GM23338 (cell line): ENCODE data around the gene BTNL2. TPM values are rescaled to one million over a fixed set of nuclear protein-coding genes. Genes with fewer than 3 reads are reported as not detected.

ENCODE experiments used
- ATAC-seq: fragments of 200-7000 bp; cut with Tn5 transposase; 3 replicates; pipeline ENCODE4 v1.9.1; 2020
- DNase-seq: peaks from one replicate; pipeline ENCODE4 v3.0.0-alpha.2; 2015; ENCODE audit warnings: low spot score
- H2AFZ ChIP-seq: fragments of 200-600 bp; sonication (generic); 2 replicates; pipeline ENCODE4 v1.8.0; 2016; ENCODE audit warnings: antibody characterized with exemption, mild to moderate bottlenecking, moderate library complexity
- H3F3A ChIP-seq: fragments of 200-600 bp; sonication (generic); replicated peaks from 2 replicates; pipeline ENCODE4 v1.8.0; 2017; ENCODE audit warnings: antibody characterized with exemption, mixed run types, low read depth
- H3K27ac ChIP-seq: fragments of 200-600 bp; sonication (generic); 2 replicates; pipeline ENCODE4 v1.6.1; 2016; ENCODE audit warnings: low read depth
- H3K27me3 ChIP-seq: fragments of 200-600 bp; sonication (generic); 2 replicates; pipeline ENCODE4 v1.8.0; 2016; ENCODE audit warnings: mild to moderate bottlenecking, mixed run types, moderate library complexity; ENCODE audit not compliant: insufficient read depth
- H3K36me3 ChIP-seq: fragments of 200-600 bp; sonication (generic); 2 replicates; pipeline ENCODE4 v1.8.0; 2016; ENCODE audit warnings: mild to moderate bottlenecking; ENCODE audit not compliant: insufficient read depth
- H3K4me1 ChIP-seq: fragments of 200-600 bp; sonication (generic); 2 replicates; pipeline ENCODE4 v1.8.0; 2016; ENCODE audit warnings: mild to moderate bottlenecking, moderate library complexity; ENCODE audit not compliant: insufficient read depth
- H3K4me2 ChIP-seq: fragments of 200-600 bp; sonication (generic); 2 replicates; pipeline ENCODE4 v1.7.1; 2017; ENCODE audit warnings: mixed run types
- H3K4me3 ChIP-seq: fragments of 200-600 bp; sonication (generic); 2 replicates; pipeline ENCODE4 v1.6.1; 2016; ENCODE audit warnings: mixed run types
- H3K79me2 ChIP-seq: fragments of 200-600 bp; sonication (generic); replicated peaks from 2 replicates; pipeline ENCODE4 v1.8.0; 2017; ENCODE audit warnings: mild to moderate bottlenecking; ENCODE audit not compliant: insufficient read depth
- H3K9me2 ChIP-seq: fragments of 200-600 bp; sonication (generic); 2 replicates; pipeline ENCODE4 v1.8.0; 2017; ENCODE audit not compliant: insufficient read depth
- H4K20me1 ChIP-seq: fragments of 200-600 bp; sonication (generic); replicated peaks from 2 replicates; pipeline ENCODE4 v1.8.0; 2017; ENCODE audit warnings: mild to moderate bottlenecking; ENCODE audit not compliant: insufficient read depth
- H3K27ac Mint-ChIP-seq: 2 replicates; pipeline ENCODE4 v1.8.0; 2020; ENCODE audit warnings: inconsistent platforms, mild to moderate bottlenecking, moderate library complexity, mixed read lengths
- H3K27me3 Mint-ChIP-seq: 3 replicates; pipeline ENCODE4 v1.8.0; 2022; ENCODE audit warnings: low read depth, mild to moderate bottlenecking, moderate library complexity, mixed read lengths, inconsistent platforms; ENCODE audit not compliant: insufficient read depth, poor library complexity
- H3K36me3 Mint-ChIP-seq: 3 replicates; pipeline ENCODE4 v1.8.0; 2021; ENCODE audit warnings: low read depth, mild to moderate bottlenecking, inconsistent platforms, moderate library complexity, mixed read lengths
- H3K4me1 Mint-ChIP-seq: 3 replicates; pipeline ENCODE4 v1.8.0; 2020; ENCODE audit warnings: mild to moderate bottlenecking, inconsistent platforms, mixed read lengths
- H3K4me3 Mint-ChIP-seq: 3 replicates; pipeline ENCODE4 v1.8.0; 2021; ENCODE audit warnings: moderate library complexity, mild to moderate bottlenecking, inconsistent platforms, mixed read lengths
- H3K9me3 Mint-ChIP-seq: 3 replicates; pipeline ENCODE4 v1.8.0; 2020; ENCODE audit warnings: moderate library complexity, mild to moderate bottlenecking, inconsistent platforms, mixed read lengths
- CREB1 ChIP-seq: fragments of 250-450 bp; sonication (Bioruptor Pico); IDR thresholded peaks from 2 replicates; pipeline ENCODE4 v1.5.0; 2020; ENCODE audit warnings: low read depth, mild to moderate bottlenecking, moderate library complexity
- JUNB ChIP-seq: IDR thresholded peaks from one replicate; pipeline ENCODE4 v1.6.1; 2016; ENCODE audit warnings: antibody characterized with exemption; ENCODE audit not compliant: unreplicated experiment
- NANOG ChIP-seq: IDR thresholded peaks from 2 replicates; pipeline ENCODE4 v1.6.1; 2016; ENCODE audit warnings: antibody characterized with exemption, borderline replicate concordance
- ZNF331 ChIP-seq: fragments of 250-450 bp; sonication (Bioruptor Pico); IDR thresholded peaks from 2 replicates; pipeline ENCODE4 v1.5.0; 2020; ENCODE audit warnings: low read depth, mild to moderate bottlenecking, moderate library complexity
- polyA plus RNA-seq: library from polyadenylated mRNA; unstranded; fragments of >200 nt; fragmentation: Nextera tagmentation; extraction: Ambion mirVana; gene quantifications from 2 replicates; pipeline ENCODE4 v1.2.1, GENCODE V29; 2016
- total RNA-seq: library from RNA; depleted of rRNA; stranded (reverse); fragments of >200 nt; shearing (Covaris generic); gene quantifications from 2 replicates; pipeline ENCODE4 v1.2.3, GENCODE V29; 2014
- TF ChIP-seq, protein P1 (sequence below): IDR thresholded peaks from 2 replicates; pipeline ENCODE4 v1.6.1; 2016; ENCODE audit warnings: antibody characterized with exemption
- TF ChIP-seq, protein P2 (sequence below): fragments of 250-450 bp; sonication (Bioruptor Pico); IDR thresholded peaks from 2 replicates; pipeline ENCODE4 v1.5.0; 2020; ENCODE audit warnings: mild to moderate bottlenecking, moderate library complexity

BTNL2 gene
- total and polyA plus RNA-seq, 2 experiments from 2014 or later, result not detected

DNA sequence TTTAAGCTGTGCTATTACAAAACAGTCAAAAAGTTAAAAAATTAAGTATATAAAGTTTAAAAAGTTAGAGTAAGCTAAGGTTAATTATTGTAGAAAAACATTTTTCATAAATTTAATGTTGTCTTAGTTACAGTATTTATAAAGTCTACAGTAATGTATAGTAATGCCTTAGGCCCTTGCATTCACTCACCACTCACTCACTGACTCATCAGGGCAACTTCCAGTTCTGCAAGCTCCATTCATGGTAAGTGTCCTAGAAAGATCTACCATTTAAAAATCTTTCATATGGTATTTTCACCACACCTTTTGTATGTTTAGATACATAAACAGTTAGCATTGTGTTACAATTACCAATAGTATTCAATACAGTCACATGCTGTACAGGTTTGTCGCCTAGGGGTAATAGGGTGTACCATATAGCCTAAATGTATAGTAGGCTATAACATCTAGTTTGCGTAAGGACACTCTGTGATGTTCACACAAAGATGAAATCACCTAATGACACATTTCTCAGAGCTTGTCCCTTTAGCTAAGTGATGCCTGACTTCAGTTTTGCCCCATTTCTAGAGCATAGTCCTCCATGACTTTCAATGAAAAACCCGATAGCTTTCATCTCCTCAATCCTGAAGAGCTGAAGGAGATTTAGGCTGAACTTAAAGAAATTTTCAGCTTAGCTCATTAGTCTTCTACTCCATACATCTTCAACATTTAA, 17.8 kb upstream of the BTNL2 start:
- Mint-ChIP-seq H3K27ac (no peak overlapping the region), H3K4me3 (no peak overlapping the region), H3K4me1 (no peaks in the 10 kb centered on the region), H3K27me3 (no peaks in the 10 kb centered on the region), H3K36me3 (no peaks in the 10 kb centered on the region), H3K9me3 (no peaks in the 10 kb centered on the region)
- Histone ChIP-seq H3K79me2 (no peaks in the 10 kb centered on the region), H3K9me2 (peaks cover 8% of the 10 kb centered on the region), H3K4me2 (no peak overlapping the region), H3K4me3 (no peak overlapping the region), H2AFZ (no peak overlapping the region; the same call in 1 of the 2 replicates), H3K27me3 (no peaks in the 10 kb centered on the region), H3F3A (no peaks in the 10 kb centered on the region), H4K20me1 (no peaks in the 10 kb centered on the region), H3K36me3 (no peaks in the 10 kb centered on the region), H3K27ac (no peak overlapping the region), H3K4me1 (no peaks in the 10 kb centered on the region)
- TF ChIP-seq, protein P1, sequence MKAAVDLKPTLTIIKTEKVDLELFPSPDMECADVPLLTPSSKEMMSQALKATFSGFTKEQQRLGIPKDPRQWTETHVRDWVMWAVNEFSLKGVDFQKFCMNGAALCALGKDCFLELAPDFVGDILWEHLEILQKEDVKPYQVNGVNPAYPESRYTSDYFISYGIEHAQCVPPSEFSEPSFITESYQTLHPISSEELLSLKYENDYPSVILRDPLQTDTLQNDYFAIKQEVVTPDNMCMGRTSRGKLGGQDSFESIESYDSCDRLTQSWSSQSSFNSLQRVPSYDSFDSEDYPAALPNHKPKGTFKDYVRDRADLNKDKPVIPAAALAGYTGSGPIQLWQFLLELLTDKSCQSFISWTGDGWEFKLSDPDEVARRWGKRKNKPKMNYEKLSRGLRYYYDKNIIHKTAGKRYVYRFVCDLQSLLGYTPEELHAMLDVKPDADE, result no peak
- TF ChIP-seq, protein P2, sequence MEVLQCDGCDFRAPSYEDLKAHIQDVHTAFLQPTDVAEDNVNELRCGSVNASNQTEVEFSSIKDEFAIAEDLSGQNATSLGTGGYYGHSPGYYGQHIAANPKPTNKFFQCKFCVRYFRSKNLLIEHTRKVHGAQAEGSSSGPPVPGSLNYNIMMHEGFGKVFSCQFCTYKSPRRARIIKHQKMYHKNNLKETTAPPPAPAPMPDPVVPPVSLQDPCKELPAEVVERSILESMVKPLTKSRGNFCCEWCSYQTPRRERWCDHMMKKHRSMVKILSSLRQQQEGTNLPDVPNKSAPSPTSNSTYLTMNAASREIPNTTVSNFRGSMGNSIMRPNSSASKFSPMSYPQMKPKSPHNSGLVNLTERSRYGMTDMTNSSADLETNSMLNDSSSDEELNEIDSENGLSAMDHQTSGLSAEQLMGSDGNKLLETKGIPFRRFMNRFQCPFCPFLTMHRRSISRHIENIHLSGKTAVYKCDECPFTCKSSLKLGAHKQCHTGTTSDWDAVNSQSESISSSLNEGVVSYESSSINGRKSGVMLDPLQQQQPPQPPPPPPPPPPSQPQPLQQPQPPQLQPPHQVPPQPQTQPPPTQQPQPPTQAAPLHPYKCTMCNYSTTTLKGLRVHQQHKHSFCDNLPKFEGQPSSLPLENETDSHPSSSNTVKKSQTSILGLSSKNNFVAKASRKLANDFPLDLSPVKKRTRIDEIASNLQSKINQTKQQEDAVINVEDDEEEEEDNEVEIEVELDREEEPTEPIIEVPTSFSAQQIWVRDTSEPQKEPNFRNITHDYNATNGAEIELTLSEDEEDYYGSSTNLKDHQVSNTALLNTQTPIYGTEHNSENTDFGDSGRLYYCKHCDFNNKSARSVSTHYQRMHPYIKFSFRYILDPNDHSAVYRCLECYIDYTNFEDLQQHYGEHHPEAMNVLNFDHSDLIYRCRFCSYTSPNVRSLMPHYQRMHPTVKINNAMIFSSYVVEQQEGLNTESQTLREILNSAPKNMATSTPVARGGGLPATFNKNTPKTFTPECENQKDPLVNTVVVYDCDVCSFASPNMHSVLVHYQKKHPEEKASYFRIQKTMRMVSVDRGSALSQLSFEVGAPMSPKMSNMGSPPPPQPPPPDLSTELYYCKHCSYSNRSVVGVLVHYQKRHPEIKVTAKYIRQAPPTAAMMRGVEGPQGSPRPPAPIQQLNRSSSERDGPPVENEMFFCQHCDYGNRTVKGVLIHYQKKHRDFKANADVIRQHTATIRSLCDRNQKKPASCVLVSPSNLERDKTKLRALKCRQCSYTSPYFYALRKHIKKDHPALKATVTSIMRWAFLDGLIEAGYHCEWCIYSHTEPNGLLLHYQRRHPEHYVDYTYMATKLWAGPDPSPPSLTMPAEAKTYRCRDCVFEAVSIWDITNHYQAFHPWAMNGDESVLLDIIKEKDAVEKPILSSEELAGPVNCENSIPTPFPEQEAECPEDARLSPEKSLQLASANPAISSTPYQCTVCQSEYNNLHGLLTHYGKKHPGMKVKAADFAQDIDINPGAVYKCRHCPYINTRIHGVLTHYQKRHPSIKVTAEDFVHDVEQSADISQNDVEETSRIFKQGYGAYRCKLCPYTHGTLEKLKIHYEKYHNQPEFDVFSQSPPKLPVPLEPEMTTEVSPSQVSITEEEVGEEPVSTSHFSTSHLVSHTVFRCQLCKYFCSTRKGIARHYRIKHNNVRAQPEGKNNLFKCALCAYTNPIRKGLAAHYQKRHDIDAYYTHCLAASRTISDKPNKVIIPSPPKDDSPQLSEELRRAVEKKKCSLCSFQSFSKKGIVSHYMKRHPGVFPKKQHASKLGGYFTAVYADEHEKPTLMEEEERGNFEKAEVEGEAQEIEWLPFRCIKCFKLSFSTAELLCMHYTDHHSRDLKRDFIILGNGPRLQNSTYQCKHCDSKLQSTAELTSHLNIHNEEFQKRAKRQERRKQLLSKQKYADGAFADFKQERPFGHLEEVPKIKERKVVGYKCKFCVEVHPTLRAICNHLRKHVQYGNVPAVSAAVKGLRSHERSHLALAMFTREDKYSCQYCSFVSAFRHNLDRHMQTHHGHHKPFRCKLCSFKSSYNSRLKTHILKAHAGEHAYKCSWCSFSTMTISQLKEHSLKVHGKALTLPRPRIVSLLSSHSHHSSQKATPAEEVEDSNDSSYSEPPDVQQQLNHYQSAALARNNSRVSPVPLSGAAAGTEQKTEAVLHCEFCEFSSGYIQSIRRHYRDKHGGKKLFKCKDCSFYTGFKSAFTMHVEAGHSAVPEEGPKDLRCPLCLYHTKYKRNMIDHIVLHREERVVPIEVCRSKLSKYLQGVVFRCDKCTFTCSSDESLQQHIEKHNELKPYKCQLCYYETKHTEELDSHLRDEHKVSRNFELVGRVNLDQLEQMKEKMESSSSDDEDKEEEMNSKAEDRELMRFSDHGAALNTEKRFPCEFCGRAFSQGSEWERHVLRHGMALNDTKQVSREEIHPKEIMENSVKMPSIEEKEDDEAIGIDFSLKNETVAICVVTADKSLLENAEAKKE (CRISPR knock-in tag), result no peak
- no peak for TF ChIP-seq NANOG
- no peak for TF ChIP-seq ZNF331 (CRISPR knock-in tag)
- no peak for TF ChIP-seq JUNB
- TF ChIP-seq CREB1 (CRISPR knock-in tag), result no peak
- DNase-seq (no peak), ATAC-seq (no peak)
